ENCODE data around the gene BTD.

BTD gene

DNA sequence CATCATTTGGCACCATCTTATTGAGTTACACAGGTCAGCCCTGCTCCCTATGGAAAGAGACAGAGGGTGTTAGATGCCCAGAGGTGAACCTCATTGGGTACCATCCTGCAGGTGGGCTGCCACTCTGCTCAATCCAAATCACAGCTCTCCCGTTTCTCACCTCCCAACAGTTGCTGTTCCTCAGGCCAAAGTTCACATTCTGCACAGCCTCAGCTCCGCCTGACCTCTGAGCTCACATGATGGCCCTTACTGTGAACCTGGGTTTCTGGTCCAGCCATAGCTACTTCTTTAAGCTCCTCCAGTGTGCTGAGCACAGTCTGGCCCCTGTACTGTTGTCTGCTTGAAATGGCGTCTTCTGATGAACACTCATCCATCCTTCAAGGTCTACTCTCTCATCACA is 47.8 kb downstream of the BTD start:
- TF ChIP-seq EGR1 (IDR thresholded peaks at IDR 0.05) = no peak

DNA sequence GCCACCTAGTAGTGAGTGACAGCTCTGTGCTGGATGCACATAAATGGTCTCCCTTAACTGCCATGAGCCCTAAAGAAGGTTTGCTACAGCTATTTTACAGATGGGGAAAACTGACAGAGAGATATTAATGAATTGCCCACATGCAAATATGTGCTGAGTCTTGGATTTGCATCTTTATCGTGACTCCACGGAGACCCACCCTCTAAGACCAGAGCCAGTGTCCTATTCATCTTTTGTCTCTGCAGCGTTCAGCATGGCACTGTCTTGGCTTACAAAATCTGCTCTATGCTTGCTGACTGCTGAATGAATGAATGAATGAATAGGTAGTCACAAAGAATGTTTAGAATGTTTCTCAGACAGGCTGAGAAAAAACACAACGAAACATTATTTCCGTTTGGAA is 48.3 kb downstream of the BTD start:
- no peak for TF ChIP-seq ZBTB7A (IDR thresholded peaks at IDR 0.05; ENCODE audit: low read depth)
- TF ChIP-seq RAD21 (IDR thresholded peaks at IDR 0.05; ENCODE audit: low read depth) = no peak
- no peak for TF ChIP-seq TEAD4 (IDR thresholded peaks at IDR 0.05)
- no peak for TF ChIP-seq EGR1 (IDR thresholded peaks at IDR 0.05)
- TF ChIP-seq FOXM1 (IDR thresholded peaks at IDR 0.05; ENCODE audit: borderline replicate concordance, low read depth) = no peak
- TF ChIP-seq TAF1 (IDR thresholded peaks at IDR 0.05; ENCODE audit: low read depth) = no peak
- TF ChIP-seq, protein P1, sequence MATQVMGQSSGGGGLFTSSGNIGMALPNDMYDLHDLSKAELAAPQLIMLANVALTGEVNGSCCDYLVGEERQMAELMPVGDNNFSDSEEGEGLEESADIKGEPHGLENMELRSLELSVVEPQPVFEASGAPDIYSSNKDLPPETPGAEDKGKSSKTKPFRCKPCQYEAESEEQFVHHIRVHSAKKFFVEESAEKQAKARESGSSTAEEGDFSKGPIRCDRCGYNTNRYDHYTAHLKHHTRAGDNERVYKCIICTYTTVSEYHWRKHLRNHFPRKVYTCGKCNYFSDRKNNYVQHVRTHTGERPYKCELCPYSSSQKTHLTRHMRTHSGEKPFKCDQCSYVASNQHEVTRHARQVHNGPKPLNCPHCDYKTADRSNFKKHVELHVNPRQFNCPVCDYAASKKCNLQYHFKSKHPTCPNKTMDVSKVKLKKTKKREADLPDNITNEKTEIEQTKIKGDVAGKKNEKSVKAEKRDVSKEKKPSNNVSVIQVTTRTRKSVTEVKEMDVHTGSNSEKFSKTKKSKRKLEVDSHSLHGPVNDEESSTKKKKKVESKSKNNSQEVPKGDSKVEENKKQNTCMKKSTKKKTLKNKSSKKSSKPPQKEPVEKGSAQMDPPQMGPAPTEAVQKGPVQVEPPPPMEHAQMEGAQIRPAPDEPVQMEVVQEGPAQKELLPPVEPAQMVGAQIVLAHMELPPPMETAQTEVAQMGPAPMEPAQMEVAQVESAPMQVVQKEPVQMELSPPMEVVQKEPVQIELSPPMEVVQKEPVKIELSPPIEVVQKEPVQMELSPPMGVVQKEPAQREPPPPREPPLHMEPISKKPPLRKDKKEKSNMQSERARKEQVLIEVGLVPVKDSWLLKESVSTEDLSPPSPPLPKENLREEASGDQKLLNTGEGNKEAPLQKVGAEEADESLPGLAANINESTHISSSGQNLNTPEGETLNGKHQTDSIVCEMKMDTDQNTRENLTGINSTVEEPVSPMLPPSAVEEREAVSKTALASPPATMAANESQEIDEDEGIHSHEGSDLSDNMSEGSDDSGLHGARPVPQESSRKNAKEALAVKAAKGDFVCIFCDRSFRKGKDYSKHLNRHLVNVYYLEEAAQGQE (IDR thresholded peaks at IDR 0.05; ENCODE audit: low read depth) = no peak
- no peak for TF ChIP-seq YY1 (IDR thresholded peaks at IDR 0.05; ENCODE audit: low read depth)
- no peak for TF ChIP-seq NFIC (IDR thresholded peaks at IDR 0.05)
- TF ChIP-seq, protein P2, sequence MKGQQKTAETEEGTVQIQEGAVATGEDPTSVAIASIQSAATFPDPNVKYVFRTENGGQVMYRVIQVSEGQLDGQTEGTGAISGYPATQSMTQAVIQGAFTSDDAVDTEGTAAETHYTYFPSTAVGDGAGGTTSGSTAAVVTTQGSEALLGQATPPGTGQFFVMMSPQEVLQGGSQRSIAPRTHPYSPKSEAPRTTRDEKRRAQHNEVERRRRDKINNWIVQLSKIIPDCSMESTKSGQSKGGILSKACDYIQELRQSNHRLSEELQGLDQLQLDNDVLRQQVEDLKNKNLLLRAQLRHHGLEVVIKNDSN (IDR thresholded peaks at IDR 0.05) = no peak
- no peak for TF ChIP-seq CEBPB (IDR thresholded peaks at IDR 0.05)
- TF ChIP-seq EP300 (IDR thresholded peaks at IDR 0.05; ENCODE audit: borderline replicate concordance) = no peak
- TF ChIP-seq TCF12 (IDR thresholded peaks at IDR 0.05; ENCODE audit: low read depth) = no peak
- TF ChIP-seq, protein P3, sequence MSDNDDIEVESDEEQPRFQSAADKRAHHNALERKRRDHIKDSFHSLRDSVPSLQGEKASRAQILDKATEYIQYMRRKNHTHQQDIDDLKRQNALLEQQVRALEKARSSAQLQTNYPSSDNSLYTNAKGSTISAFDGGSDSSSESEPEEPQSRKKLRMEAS (IDR thresholded peaks at IDR 0.05) = no peak
- TF ChIP-seq CREB1 (IDR thresholded peaks at IDR 0.05; ENCODE audit: low read depth) = no peak

GRCh38 chr3:15651396-15651795 is 49.9 kb downstream of the BTD start:
- TF ChIP-seq, protein P2 (IDR thresholded peaks at IDR 0.05) = no peak
- no peak for TF ChIP-seq RAD21 (IDR thresholded peaks at IDR 0.05; ENCODE audit: low read depth)

DNA sequence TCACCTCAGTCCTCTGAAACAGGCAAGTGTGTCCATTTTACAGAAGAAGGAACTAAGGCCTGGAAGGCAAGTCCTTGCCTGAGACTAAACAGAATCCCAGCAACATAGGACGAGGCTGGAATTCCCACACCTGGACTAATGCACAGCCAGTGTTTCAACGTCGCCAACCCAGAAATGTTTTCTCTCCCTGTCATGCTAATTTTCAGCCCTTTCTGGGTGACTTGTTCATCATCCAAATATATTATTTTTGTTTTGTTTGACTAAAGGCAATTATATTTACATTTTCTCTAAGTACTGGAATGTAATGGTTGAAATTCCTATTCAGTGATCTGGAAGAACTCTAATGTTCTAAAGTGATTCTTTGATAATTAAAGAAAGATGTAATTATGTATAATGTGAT is 51.8 kb downstream of the BTD start:
- TF ChIP-seq FOXM1 (IDR thresholded peaks at IDR 0.05; ENCODE audit: borderline replicate concordance, low read depth) (no peak), CREB1 (IDR thresholded peaks at IDR 0.05; ENCODE audit: low read depth) (no peak), TCF12 (IDR thresholded peaks at IDR 0.05; ENCODE audit: low read depth) (no peak), ZBTB7A (IDR thresholded peaks at IDR 0.05; ENCODE audit: low read depth) (no peak), RAD21 (IDR thresholded peaks at IDR 0.05; ENCODE audit: low read depth) (no peak), CEBPB (IDR thresholded peaks at IDR 0.05) (no peak), TAF1 (IDR thresholded peaks at IDR 0.05; ENCODE audit: low read depth) (no peak), YY1 (IDR thresholded peaks at IDR 0.05; ENCODE audit: low read depth) (no peak), NFIC (IDR thresholded peaks at IDR 0.05) (no peak), EGR1 (IDR thresholded peaks at IDR 0.05) (no peak), TEAD4 (IDR thresholded peaks at IDR 0.05) (no peak), EP300 (IDR thresholded peaks at IDR 0.05; ENCODE audit: borderline replicate concordance) (no peak)
- TF ChIP-seq, protein P3 (IDR thresholded peaks at IDR 0.05) = no peak
- TF ChIP-seq, protein P1 (IDR thresholded peaks at IDR 0.05; ENCODE audit: low read depth) = no peak
- TF ChIP-seq, protein P2 (IDR thresholded peaks at IDR 0.05) = no peak

- no peak for TF ChIP-seq EGR1 (IDR thresholded peaks at IDR 0.05)
- TF ChIP-seq TAF1 (IDR thresholded peaks at IDR 0.05; ENCODE audit: low read depth) = no peak
- no peak for TF ChIP-seq YY1 (IDR thresholded peaks at IDR 0.05; ENCODE audit: low read depth)
- TF ChIP-seq NFIC (IDR thresholded peaks at IDR 0.05) = no peak
- no peak for TF ChIP-seq TEAD4 (IDR thresholded peaks at IDR 0.05)
- TF ChIP-seq, protein P2 (IDR thresholded peaks at IDR 0.05) = no peak
- TF ChIP-seq ZBTB7A (IDR thresholded peaks at IDR 0.05; ENCODE audit: low read depth) = no peak
- TF ChIP-seq, protein P3 (IDR thresholded peaks at IDR 0.05) = no peak
- no peak for TF ChIP-seq EP300 (IDR thresholded peaks at IDR 0.05; ENCODE audit: borderline replicate concordance)
- no peak for TF ChIP-seq CEBPB (IDR thresholded peaks at IDR 0.05)
- no peak for TF ChIP-seq TCF12 (IDR thresholded peaks at IDR 0.05; ENCODE audit: low read depth)
- no peak for TF ChIP-seq CREB1 (IDR thresholded peaks at IDR 0.05; ENCODE audit: low read depth)
- TF ChIP-seq, protein P1 (IDR thresholded peaks at IDR 0.05; ENCODE audit: low read depth) = no peak
- TF ChIP-seq FOXM1 (IDR thresholded peaks at IDR 0.05; ENCODE audit: borderline replicate concordance, low read depth) = no peak
- TF ChIP-seq RAD21 (IDR thresholded peaks at IDR 0.05; ENCODE audit: low read depth) = no peak
Observed at GRCh38 chr3:15654127-15654526, 52.6 kb downstream of the BTD start.

All from Ishikawa (cell line).